H9 (cell line): ENCODE results near the gene ADAMTS16. TPM values are rescaled to one million over a fixed set of nuclear protein-coding genes. Genes with fewer than 3 reads are reported as not detected.

Experiments used
- DNase-seq: peaks from one replicate; pipeline ENCODE4 v3.0.0-alpha.2; 2017
- H2AFZ ChIP-seq: one replicate; pipeline ENCODE4 v1.6.1; 2013; ENCODE audit warnings: mild to moderate bottlenecking, low read length, control low read depth, moderate library complexity
- H2AK5ac ChIP-seq: 2 replicates; pipeline ENCODE4 v1.6.1; 2013; ENCODE audit warnings: low read length, control low read depth, mixed read lengths; ENCODE audit not compliant: insufficient read length
- H2BK120ac ChIP-seq: one replicate; pipeline ENCODE4 v1.6.1; 2013; ENCODE audit warnings: low read depth, mild to moderate bottlenecking, low read length, control low read depth, inconsistent platforms; ENCODE audit not compliant: poor library complexity, severe bottlenecking
- H2BK12ac ChIP-seq: 2 replicates; pipeline ENCODE4 v1.6.1; 2013; ENCODE audit warnings: low read length, control low read depth, mixed read lengths, low read depth; ENCODE audit not compliant: insufficient read length
- H2BK15ac ChIP-seq: 2 replicates; pipeline ENCODE4 v1.6.1; 2013; ENCODE audit warnings: low read depth, low read length, control low read depth
- H2BK20ac ChIP-seq: one replicate; pipeline ENCODE4 v1.6.1; 2013; ENCODE audit warnings: low read depth, mild to moderate bottlenecking, low read length, control low read depth, inconsistent platforms; ENCODE audit not compliant: poor library complexity, severe bottlenecking
- H2BK5ac ChIP-seq: 2 replicates; pipeline ENCODE4 v1.6.1; 2013; ENCODE audit warnings: low read length, control low read depth, mixed read lengths; ENCODE audit not compliant: insufficient read length
- H3K14ac ChIP-seq: 2 replicates; pipeline ENCODE4 v1.6.1; 2013; ENCODE audit warnings: low read length, control low read depth; ENCODE audit not compliant: insufficient read depth
- H3K18ac ChIP-seq: 2 replicates; pipeline ENCODE4 v1.6.1; 2013; ENCODE audit warnings: low read depth, mild to moderate bottlenecking, mixed read lengths, low read length, control low read depth; ENCODE audit not compliant: insufficient read length
- H3K23ac ChIP-seq: 2 replicates; pipeline ENCODE4 v1.6.1; 2013; ENCODE audit warnings: low read length, control low read depth, mixed read lengths, low read depth; ENCODE audit not compliant: insufficient read length
- H3K23me2 ChIP-seq: 2 replicates; pipeline ENCODE4 v1.6.1; 2013; ENCODE audit warnings: low read depth, mild to moderate bottlenecking, mixed read lengths, low read length, control low read depth; ENCODE audit not compliant: insufficient read length, poor library complexity, severe bottlenecking
- H3K27ac ChIP-seq: 2 replicates; pipeline ENCODE4 v1.5.1; 2013; ENCODE audit warnings: low read length, control low read depth, mixed read lengths, low read depth; ENCODE audit not compliant: insufficient read length
- H3K27me3 ChIP-seq: 2 replicates; pipeline ENCODE4 v1.6.1; 2013; ENCODE audit warnings: low read length, control low read depth, inconsistent platforms; ENCODE audit not compliant: insufficient read depth
- H3K4ac ChIP-seq: 2 replicates; pipeline ENCODE4 v1.6.1; 2013; ENCODE audit warnings: low read depth, mild to moderate bottlenecking, control low read depth, inconsistent platforms, low read length, moderate library complexity
- H3K4me1 ChIP-seq: 2 replicates; pipeline ENCODE4 v1.6.1; 2013; ENCODE audit warnings: low read length, control low read depth, inconsistent platforms; ENCODE audit not compliant: insufficient read depth
- H3K4me2 ChIP-seq: 2 replicates; pipeline ENCODE4 v1.6.1; 2013; ENCODE audit warnings: low read length, control low read depth, mixed read lengths; ENCODE audit not compliant: insufficient read length, insufficient read depth
- H3K56ac ChIP-seq: 2 replicates; pipeline ENCODE4 v1.6.1; 2013; ENCODE audit warnings: low read depth, mild to moderate bottlenecking, mixed read lengths, low read length, control low read depth; ENCODE audit not compliant: insufficient read length
- H3K79me1 ChIP-seq: 2 replicates; pipeline ENCODE4 v1.6.1; 2013; ENCODE audit warnings: low read depth, mild to moderate bottlenecking, moderate library complexity, low read length, control low read depth, inconsistent platforms; ENCODE audit not compliant: insufficient read depth, poor library complexity, severe bottlenecking
- H3K79me2 ChIP-seq: 2 replicates; pipeline ENCODE4 v1.6.1; 2013; ENCODE audit warnings: low read length, control low read depth, inconsistent platforms; ENCODE audit not compliant: insufficient read depth
- H3K9ac ChIP-seq: 2 replicates; pipeline ENCODE4 v1.6.1; 2013; ENCODE audit warnings: low read length, control low read depth, mixed read lengths; ENCODE audit not compliant: insufficient read length; ENCODE audit errors: extremely low read depth
- H3K9me3 ChIP-seq: one replicate; pipeline ENCODE4 v1.6.1; 2013; ENCODE audit warnings: low read depth, low read length, inconsistent platforms; ENCODE audit not compliant: control insufficient read depth
- H3T11ph ChIP-seq: one replicate; pipeline ENCODE4 v1.6.1; 2013; ENCODE audit warnings: mild to moderate bottlenecking, low read length, control low read depth, inconsistent platforms
- H4K20me1 ChIP-seq: one replicate; pipeline ENCODE4 v1.6.1; 2013; ENCODE audit not compliant: control insufficient read depth, insufficient read length, insufficient read depth
- H4K5ac ChIP-seq: 2 replicates; pipeline ENCODE4 v1.6.1; 2013; ENCODE audit warnings: low read depth, mild to moderate bottlenecking, mixed read lengths, low read length, control low read depth; ENCODE audit not compliant: insufficient read length
- H4K8ac ChIP-seq: replicated peaks from 2 replicates; pipeline ENCODE4 v1.6.1; 2013; ENCODE audit warnings: low read length, control low read depth, mixed read lengths, low read depth; ENCODE audit not compliant: insufficient read length
- H4K91ac ChIP-seq: 2 replicates; pipeline ENCODE4 v1.6.1; 2013; ENCODE audit warnings: low read depth, mild to moderate bottlenecking, moderate library complexity, mixed read lengths, low read length, control low read depth; ENCODE audit not compliant: insufficient read length
- H3K27ac Mint-ChIP-seq, 3 experiments: 2 replicates in 2 of 3; 3 replicates in 1 of 3; pipeline ENCODE4 v1.8.0; 2020 to 2021; ENCODE audit warnings: mixed read lengths in 3 of 3, mild to moderate bottlenecking in 1 of 3, moderate library complexity in 1 of 3
- H3K27me3 Mint-ChIP-seq: 2 replicates; pipeline ENCODE4 v1.8.0; 2021; ENCODE audit warnings: low read depth, mild to moderate bottlenecking, moderate library complexity, mixed read lengths
- H3K36me3 Mint-ChIP-seq, 3 experiments: 2 replicates in 2 of 3; 3 replicates in 1 of 3; pipeline ENCODE4 v1.8.0; 2020 to 2021; ENCODE audit warnings: low read depth in 3 of 3, mixed read lengths in 3 of 3; ENCODE audit not compliant: insufficient read depth in 1 of 3
- H3K4me1 Mint-ChIP-seq, 2 experiments: 2 replicates each; pipeline ENCODE4 v1.8.0; 2020; ENCODE audit warnings: mixed read lengths in 2 of 2
- H3K4me3 Mint-ChIP-seq, 2 experiments: 2 replicates in 1 of 2; 3 replicates in 1 of 2; pipeline ENCODE4 v1.8.0; 2020 to 2021; ENCODE audit warnings: mild to moderate bottlenecking in 2 of 2, mixed read lengths in 2 of 2, moderate library complexity in 1 of 2
- H3K9me3 Mint-ChIP-seq, 2 experiments: 2 replicates in 1 of 2; 3 replicates in 1 of 2; pipeline ENCODE4 v1.8.0; 2020; ENCODE audit warnings: mild to moderate bottlenecking in 2 of 2, mixed read lengths in 2 of 2, moderate library complexity in 1 of 2
- WGBS: extraction: QIAGEN DNeasy Blood & Tissue Kit; methylation state at CpG from one replicate; pipeline ENCODE4 v1.1.7; 2013; ENCODE audit warnings: missing lambda C conversion rate, low lambda C conversion rate, mixed read lengths; ENCODE audit not compliant: insufficient read length; ENCODE audit errors: extremely low coverage; 5-methylcytosine and 5-hydroxymethylcytosine counted together
- total RNA-seq: library from RNA; stranded (reverse); gene quantifications from 2 replicates; pipeline ENCODE4 v1.2.1, GENCODE V29; 2021
- TF ChIP-seq, protein P1 (sequence below): fragments of 200-600 bp; sonication (generic); conservative IDR thresholded peaks from 3 replicates; pipeline ENCODE4 v1.8.0; 2021; ENCODE audit warnings: antibody characterized with exemption, mild to moderate bottlenecking

Gene ADAMTS16
- total RNA-seq, 1 experiment from 2014 or later, result 4.5 TPM

DNA sequence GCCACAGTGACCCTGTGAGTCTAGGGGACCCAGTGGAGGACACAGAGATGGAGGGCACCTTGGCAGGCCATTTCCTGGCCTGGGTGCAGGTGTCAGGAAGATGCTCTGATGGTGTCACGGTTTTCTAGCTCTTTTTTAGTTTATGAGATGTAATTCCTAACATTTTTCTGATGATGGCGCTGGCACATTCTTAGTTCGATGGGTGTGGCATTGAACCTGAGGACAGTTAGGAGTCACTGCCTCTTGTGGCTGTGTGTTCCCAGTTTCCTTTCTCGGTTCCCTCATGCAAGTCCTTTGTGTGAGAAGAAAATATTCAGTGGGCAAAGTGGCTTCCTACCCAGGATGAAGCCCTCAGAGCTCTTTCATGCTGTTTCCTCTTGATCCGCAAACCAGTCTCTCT lies 152.9 kb downstream of the ADAMTS16 start:
- Mint-ChIP-seq H3K27me3 (no peaks in the 10 kb centered on the region), H3K27ac (0 out of 7 replicates have a peak overlapping the region, but pooled peaks of 1 of the 3 experiments have one; percentile 59), H3K9me3 (no peaks in the 10 kb centered on the region; a peak in 2 of 5 replicates), H3K36me3 (peaks cover 0 to 4% (median 0%) of the 10 kb centered on the region in 3 experiments; a peak in 3 of 7 replicates), H3K4me1 (peaks cover 8 to 9% of the 10 kb centered on the region in 2 experiments), H3K4me3 (no peak overlapping the region)
- no peak overlapping the region for H4K8ac ChIP-seq
- H3K4me2 ChIP-seq, result no peak overlapping the region
- no peaks in the 10 kb centered on the region for H3K9me3 ChIP-seq
- no peaks in the 10 kb centered on the region for H3K79me1 ChIP-seq
- TF ChIP-seq, protein P1, sequence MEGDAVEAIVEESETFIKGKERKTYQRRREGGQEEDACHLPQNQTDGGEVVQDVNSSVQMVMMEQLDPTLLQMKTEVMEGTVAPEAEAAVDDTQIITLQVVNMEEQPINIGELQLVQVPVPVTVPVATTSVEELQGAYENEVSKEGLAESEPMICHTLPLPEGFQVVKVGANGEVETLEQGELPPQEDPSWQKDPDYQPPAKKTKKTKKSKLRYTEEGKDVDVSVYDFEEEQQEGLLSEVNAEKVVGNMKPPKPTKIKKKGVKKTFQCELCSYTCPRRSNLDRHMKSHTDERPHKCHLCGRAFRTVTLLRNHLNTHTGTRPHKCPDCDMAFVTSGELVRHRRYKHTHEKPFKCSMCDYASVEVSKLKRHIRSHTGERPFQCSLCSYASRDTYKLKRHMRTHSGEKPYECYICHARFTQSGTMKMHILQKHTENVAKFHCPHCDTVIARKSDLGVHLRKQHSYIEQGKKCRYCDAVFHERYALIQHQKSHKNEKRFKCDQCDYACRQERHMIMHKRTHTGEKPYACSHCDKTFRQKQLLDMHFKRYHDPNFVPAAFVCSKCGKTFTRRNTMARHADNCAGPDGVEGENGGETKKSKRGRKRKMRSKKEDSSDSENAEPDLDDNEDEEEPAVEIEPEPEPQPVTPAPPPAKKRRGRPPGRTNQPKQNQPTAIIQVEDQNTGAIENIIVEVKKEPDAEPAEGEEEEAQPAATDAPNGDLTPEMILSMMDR, result peak; percentile 67
- H4K91ac ChIP-seq, result no peak overlapping the region
- H3K79me2 ChIP-seq, result no peaks in the 10 kb centered on the region
- H4K5ac ChIP-seq, result no peak overlapping the region
- no peak overlapping the region for H3K9ac ChIP-seq
- no peak overlapping the region for H3K18ac ChIP-seq
- no peaks in the 10 kb centered on the region for H3K27me3 ChIP-seq
- H2AFZ ChIP-seq, result no peak overlapping the region
- H2BK15ac ChIP-seq, result no peak overlapping the region
- H3T11ph ChIP-seq, result no peak overlapping the region
- peaks cover 2% of the 10 kb centered on the region; the same call in 1 of the 2 replicates for H3K4me1 ChIP-seq
- DNase-seq, result peak; percentile 59
- no peak overlapping the region for H3K14ac ChIP-seq
- no peak overlapping the region for H3K56ac ChIP-seq
- H2BK120ac ChIP-seq, result no peak overlapping the region
- H3K23ac ChIP-seq, result no peak overlapping the region
- no peak overlapping the region for H2BK20ac ChIP-seq
- H2BK5ac ChIP-seq, result no peak overlapping the region
- no peak overlapping the region for H3K27ac ChIP-seq
- no peak overlapping the region for H3K4ac ChIP-seq
- H2AK5ac ChIP-seq, result no peak overlapping the region
- no CpG with 5 or more reads among the region's 5 CpGs for WGBS
- H3K23me2 ChIP-seq, result no peaks in the 10 kb centered on the region
- no peak overlapping the region for H2BK12ac ChIP-seq
- no peaks in the 10 kb centered on the region for H4K20me1 ChIP-seq
